Endothelial cell of umbilical vein (primary cell): ENCODE results near the gene DUS1L.

Experiments used
- CTCF ChIP-seq, 2 donors: IDR thresholded peaks; 1 replicate in 1 of 2; 2 replicates in 1 of 2; pipeline ENCODE4 v1.5.1; 2011; ENCODE audit warnings: low read length in 2 of 2, mild to moderate bottlenecking in 2 of 2, moderate library complexity in 2 of 2, control low read depth in 1 of 2, inconsistent platforms in 1 of 2, low read depth in 1 of 2; ENCODE audit not compliant: insufficient read depth in 1 of 2; ENCODE audit errors: extremely low read depth in 1 of 2
- EZH2 ChIP-seq: IDR thresholded peaks from 2 replicates; pipeline ENCODE4 v1.6.1; 2012; ENCODE audit warnings: borderline replicate concordance, low read depth, mild to moderate bottlenecking, moderate library complexity, low read length, inconsistent platforms; ENCODE audit not compliant: severe bottlenecking
- POLR2AphosphoS5 ChIP-seq: IDR thresholded peaks from 2 replicates; pipeline ENCODE4 v1.6.1; 2012; ENCODE audit warnings: low read depth, mild to moderate bottlenecking, control low read depth, low read length, moderate library complexity; ENCODE audit not compliant: insufficient read depth

- no peak for TF ChIP-seq CTCF (IDR thresholded peaks at IDR 0.05; ENCODE audit: extremely low read depth in 1 of 2, insufficient read depth in 1 of 2, low read depth in 1 of 2, low read length in 2 of 2)
- TF ChIP-seq POLR2AphosphoS5, result no peak
- TF ChIP-seq EZH2, result no peak
These were observed 17.0 kb downstream of the DUS1L start for GRCh38 chr17:82048571-82048971.
